Measurements from ENCODE around the gene ERG.

DNA sequence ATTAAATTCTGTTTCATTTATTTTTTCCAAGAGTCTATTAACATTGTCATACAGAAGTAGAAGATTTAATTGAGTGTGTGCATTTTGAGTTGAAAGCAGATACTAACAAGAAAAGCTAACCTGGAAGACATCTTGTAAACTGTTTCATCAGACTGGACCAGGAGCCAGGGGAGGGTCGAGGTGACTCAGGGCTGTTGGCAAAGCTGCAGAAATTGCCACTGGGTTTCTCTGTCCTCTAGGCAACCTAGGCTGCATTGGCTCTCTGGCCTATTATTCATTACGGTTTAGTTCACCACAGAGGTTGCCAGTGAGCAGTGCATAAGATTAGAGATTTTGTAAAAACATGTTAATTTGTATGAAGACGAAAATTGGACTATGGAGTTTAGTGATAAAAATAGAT is 27.5 kb downstream of the ERG start:
- no peak for TF ChIP-seq ELF1 (IDR thresholded peaks at IDR 0.05)
- TF ChIP-seq, protein P1, sequence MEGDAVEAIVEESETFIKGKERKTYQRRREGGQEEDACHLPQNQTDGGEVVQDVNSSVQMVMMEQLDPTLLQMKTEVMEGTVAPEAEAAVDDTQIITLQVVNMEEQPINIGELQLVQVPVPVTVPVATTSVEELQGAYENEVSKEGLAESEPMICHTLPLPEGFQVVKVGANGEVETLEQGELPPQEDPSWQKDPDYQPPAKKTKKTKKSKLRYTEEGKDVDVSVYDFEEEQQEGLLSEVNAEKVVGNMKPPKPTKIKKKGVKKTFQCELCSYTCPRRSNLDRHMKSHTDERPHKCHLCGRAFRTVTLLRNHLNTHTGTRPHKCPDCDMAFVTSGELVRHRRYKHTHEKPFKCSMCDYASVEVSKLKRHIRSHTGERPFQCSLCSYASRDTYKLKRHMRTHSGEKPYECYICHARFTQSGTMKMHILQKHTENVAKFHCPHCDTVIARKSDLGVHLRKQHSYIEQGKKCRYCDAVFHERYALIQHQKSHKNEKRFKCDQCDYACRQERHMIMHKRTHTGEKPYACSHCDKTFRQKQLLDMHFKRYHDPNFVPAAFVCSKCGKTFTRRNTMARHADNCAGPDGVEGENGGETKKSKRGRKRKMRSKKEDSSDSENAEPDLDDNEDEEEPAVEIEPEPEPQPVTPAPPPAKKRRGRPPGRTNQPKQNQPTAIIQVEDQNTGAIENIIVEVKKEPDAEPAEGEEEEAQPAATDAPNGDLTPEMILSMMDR (IDR thresholded peaks at IDR 0.05) = no peak
- TF ChIP-seq, protein P2, sequence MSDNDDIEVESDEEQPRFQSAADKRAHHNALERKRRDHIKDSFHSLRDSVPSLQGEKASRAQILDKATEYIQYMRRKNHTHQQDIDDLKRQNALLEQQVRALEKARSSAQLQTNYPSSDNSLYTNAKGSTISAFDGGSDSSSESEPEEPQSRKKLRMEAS (IDR thresholded peaks at IDR 0.05; ENCODE audit: low read depth) = no peak
- TF ChIP-seq, protein P3, sequence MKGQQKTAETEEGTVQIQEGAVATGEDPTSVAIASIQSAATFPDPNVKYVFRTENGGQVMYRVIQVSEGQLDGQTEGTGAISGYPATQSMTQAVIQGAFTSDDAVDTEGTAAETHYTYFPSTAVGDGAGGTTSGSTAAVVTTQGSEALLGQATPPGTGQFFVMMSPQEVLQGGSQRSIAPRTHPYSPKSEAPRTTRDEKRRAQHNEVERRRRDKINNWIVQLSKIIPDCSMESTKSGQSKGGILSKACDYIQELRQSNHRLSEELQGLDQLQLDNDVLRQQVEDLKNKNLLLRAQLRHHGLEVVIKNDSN (IDR thresholded peaks at IDR 0.05; ENCODE audit: borderline replicate concordance, low read depth) = no peak
- TF ChIP-seq SIN3A (IDR thresholded peaks at IDR 0.05; ENCODE audit: borderline replicate concordance, low read depth, low read length) = no peak
- no peak for TF ChIP-seq EP300 (IDR thresholded peaks at IDR 0.05; ENCODE audit: borderline replicate concordance in 1 of 2, low read depth in 1 of 2, low read length in 1 of 2)
- TF ChIP-seq RCOR1 (IDR thresholded peaks at IDR 0.05; ENCODE audit: low read length) = no peak
- no peak for TF ChIP-seq JUND (IDR thresholded peaks at IDR 0.05)
- TF ChIP-seq, protein P4, sequence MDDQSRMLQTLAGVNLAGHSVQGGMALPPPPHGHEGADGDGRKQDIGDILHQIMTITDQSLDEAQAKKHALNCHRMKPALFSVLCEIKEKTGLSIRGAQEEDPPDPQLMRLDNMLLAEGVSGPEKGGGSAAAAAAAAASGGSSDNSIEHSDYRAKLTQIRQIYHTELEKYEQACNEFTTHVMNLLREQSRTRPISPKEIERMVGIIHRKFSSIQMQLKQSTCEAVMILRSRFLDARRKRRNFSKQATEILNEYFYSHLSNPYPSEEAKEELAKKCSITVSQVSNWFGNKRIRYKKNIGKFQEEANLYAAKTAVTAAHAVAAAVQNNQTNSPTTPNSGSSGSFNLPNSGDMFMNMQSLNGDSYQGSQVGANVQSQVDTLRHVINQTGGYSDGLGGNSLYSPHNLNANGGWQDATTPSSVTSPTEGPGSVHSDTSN (IDR thresholded peaks at IDR 0.05) = no peak
- TF ChIP-seq SMC3 (IDR thresholded peaks at IDR 0.05; ENCODE audit: low read depth, low read length) = no peak
- no peak for TF ChIP-seq TAF1 (IDR thresholded peaks at IDR 0.05; ENCODE audit: borderline replicate concordance, low read depth, low read length)
- no peak for TF ChIP-seq POLR2AphosphoS5 (IDR thresholded peaks at IDR 0.05; ENCODE audit: low read depth, low read length)
